Activated CD4-positive, alpha-beta T cell treated with anti-CD3 and anti-CD28 coated beads, Interleukin-2, Interleukin-6, amounts not matched to agents 100 ng/mL and 50 ng/mL, durations not matched to agents 16 hours and 8 hours (primary cell): ENCODE measurements around the gene BCCIP.

Experiments
- DNase-seq: peaks from one replicate; pipeline ENCODE4 v3.0.0-alpha.2; 2020

BCCIP gene

DNA sequence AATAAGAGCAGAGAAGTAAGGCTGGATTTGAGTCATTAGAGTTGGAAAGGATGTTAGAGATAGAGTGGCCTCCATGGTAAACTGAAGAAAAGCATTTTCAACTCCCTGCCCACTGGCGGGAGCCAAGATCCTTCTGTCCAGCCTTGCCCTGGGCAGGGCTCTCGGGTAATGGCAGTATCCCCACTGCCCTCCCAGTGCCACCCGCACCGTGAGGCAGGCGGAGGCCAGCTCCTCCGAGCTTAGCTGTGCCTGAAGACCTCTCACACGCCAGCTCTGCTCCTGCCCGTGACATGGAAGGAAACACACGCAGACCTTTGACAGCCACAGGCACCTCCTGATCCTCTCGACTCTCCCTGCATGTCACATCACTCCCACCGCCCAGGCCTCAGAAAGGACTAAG lies 22.3 kb downstream of the BCCIP start:
- no peak for DNase-seq

- no peak for DNase-seq
These were observed 23.5 kb downstream of the BCCIP start for GRCh38 chr10:125846894-125847293.

GRCh38 chr10:125848371-125848770 lies 25.0 kb downstream of the BCCIP start:
- DNase-seq = no peak

GRCh38 chr10:125848857-125849256 lies 25.5 kb downstream of the BCCIP start:
- DNase-seq = no peak

DNA sequence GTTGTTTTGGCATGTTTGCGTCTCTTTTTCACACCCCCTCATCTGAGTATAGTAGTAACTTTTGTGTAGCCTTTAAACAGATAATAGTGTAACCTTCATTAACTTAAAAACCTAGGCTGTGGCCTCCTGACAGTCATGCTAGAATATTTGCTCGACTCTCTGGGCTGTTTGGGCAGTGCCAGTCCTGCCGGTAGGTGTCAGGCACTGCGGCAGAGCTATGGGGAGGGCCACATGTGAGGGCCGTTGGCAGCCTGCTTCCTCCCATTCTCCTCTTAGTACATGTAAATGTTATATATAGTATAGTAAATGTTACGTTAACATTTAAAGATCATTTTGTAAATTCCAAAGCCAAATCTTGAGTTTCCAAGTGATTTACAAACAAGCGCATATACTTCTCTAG lies 26.1 kb downstream of the BCCIP start:
- no peak for DNase-seq

GRCh38 chr10:125850766-125851731 lies 27.7 kb downstream of the BCCIP start:
- DNase-seq = no peak

DNA sequence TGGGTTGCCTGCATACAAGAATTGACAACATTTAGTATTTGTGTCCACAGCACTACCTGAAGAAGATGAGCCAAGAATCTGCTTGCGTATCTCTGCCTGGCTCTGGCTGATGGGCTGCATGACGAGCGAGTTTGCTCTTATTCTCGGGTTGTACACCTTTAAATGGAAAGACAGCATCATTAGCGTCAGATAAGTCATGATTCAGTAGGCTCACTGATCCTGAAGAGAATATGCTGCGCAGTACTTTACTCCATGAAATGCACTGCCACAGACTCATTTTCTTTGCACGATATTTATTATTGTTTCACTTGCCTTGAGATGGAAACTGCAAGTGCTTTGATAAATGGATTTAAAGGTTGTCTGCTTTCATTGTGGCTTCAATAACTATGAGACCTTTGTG lies 29.1 kb downstream of the BCCIP start:
- DNase-seq = no peak

- DNase-seq = no peak
These were observed 33.9 kb downstream of the BCCIP start for GRCh38 chr10:125857185-125857760.

- DNase-seq = no peak
These were observed 35.9 kb downstream of the BCCIP start for GRCh38 chr10:125859128-125859817.

- no peak for DNase-seq
These were observed 41.8 kb downstream of the BCCIP start for GRCh38 chr10:125865120-125865519.

DNA sequence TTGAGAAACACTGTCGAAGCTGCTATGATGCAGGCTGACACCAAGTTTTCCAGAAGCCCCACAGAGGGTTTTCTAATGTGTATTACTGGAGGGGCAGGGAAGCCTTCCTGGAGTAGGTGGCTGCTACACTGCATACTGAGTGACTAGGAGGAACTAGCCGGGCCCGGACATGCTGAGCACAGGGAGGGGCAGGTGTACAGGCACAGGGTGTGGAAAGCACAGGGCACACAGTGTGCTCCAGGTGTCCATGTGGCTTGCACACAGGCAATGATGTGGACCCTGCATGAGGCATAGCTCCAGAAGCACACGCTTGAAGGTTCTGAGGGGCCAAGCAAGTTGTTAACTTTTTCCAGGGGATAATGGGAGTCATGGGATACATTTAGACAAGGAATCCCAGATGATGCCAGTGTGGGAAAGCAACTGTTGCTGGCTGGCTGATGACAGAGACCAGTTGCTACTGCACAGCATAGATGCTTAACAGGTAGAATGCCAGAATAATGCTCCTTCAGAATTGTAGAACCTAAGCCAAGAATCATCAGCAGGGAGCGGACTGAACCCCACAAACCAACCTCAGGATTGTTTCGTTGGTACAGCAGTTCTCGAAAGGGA lies 43.2 kb downstream of the BCCIP start:
- no peak for DNase-seq

DNA sequence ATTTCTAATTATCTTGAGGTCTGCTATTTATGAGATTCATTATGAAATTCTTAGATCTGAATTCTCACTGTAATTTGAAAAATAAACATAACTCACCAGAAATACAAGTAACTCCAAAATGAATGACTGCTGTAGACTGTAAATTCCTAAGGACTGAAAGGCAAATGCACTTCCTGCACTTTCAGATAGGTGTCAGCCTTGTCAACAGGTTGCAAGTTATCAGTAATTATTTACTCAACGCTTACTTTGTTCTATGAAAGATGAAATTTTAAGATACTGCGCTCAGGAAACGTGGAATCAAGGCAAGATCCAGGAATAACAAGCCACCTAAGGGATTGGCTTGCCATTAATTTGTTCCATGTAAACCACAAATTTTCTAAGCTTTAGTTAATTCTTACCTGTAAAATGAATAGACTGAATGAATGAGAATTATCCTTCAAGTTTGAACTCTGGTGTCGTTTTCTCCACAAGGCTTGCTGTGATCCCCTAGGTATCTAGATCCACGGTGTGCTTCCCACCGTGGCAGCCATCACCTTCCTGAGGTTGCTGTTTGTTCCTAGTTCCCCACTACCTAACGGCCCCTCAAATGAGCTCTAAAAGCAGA lies 45.1 kb downstream of the BCCIP start:
- peak; percentile 23 for DNase-seq

DNA sequence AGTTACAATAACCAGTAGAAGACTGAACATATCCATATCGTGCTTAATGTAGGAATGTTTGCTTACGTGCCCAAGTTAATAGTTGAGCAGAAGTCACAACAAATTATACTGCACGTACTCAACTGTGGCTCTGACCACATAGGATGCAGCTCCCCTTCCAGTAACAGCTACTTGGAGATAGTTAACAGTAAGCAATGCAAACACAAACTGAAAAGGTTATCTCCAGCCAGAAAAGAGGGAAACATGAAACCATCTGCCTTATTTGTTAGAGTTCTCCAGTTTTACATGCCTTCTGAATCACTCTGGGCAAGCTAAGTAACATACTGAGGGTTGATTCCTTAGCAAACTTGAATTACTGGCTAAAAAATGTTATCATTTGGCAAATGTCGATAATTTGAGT lies 48.0 kb downstream of the BCCIP start:
- DNase-seq = no peak

GRCh38 chr10:125878957-125879835 lies 55.9 kb downstream of the BCCIP start:
- DNase-seq = no peak

- DNase-seq = no peak
These were observed 57.4 kb downstream of the BCCIP start for GRCh38 chr10:125880719-125881118.

GRCh38 chr10:125881192-125881591 lies 57.8 kb downstream of the BCCIP start, which contains the start of gene DHX32:
TSS of gene DHX32 (minus strand) at chr10:125881292. CDS start at chr10:125880824, 468 bp downstream.
- no peak for DNase-seq

GRCh38 chr10:125882596-125882995 lies 59.2 kb downstream of the BCCIP start:
- DNase-seq = no peak

- DNase-seq = no peak
These were observed 59.9 kb downstream of the BCCIP start for GRCh38 chr10:125883211-125883610.
